Spleen (tissue), 7 donors: ENCODE measurements around the gene BCL2.

Source experiments
- CTCF ChIP-seq, 11 experiments: fragments of 200-600 bp in 7 of 11; fragments of 450-650 bp in 4 of 11; sonication (generic) in 4 of 11; IDR thresholded peaks in 8 of 11; conservative IDR thresholded peaks in 3 of 11; 1 replicate in 7 of 11; 2 replicates in 4 of 11; pipeline versions ENCODE4 v1.4.0 to v1.8.0; 2016 to 2021; ENCODE audit warnings: antibody characterized with exemption in 11 of 11, inconsistent platforms in 4 of 11, mild to moderate bottlenecking in 1 of 11
- POLR2A ChIP-seq, 3 donors: fragments of 450-650 bp; IDR thresholded peaks; one replicate each; pipeline ENCODE4 v1.5.1; 2017; ENCODE audit warnings: antibody characterized with exemption in 3 of 3, mild to moderate bottlenecking in 1 of 3
- POLR2AphosphoS5 ChIP-seq, 3 donors: sonication (generic); formaldehyde crosslinking; IDR thresholded peaks; one replicate each; pipeline ENCODE4 v1.5.1; 2017; ENCODE audit warnings: antibody characterized with exemption in 3 of 3
- donor health status: DM: no; HTN: no; CAD: no; lungs with moderate emphysema.
- donor health status: DM: no; HTN: no; CAD: no.
- donor health status: DM: no; HTN: no; CAD: no.

GRCh38 chr18:63322908-63323634 is 3.5 kb upstream of the BCL2 start:
- TF ChIP-seq CTCF (IDR thresholded peaks at IDR 0.05 in 8 of 11, conservative IDR thresholded peaks at IDR 0.05 in 3 of 11) (peak; percentile 47 to 92 (median 83)), POLR2A (IDR thresholded peaks at IDR 0.05) (no peak), POLR2AphosphoS5 (IDR thresholded peaks at IDR 0.05) (no peak)
